PC-9 (cell line): Measurements from ENCODE around the gene CALHM4. TPM values are rescaled to one million over a fixed set of nuclear protein-coding genes. Genes with fewer than 3 reads are reported as not detected.
"Not testable (repeated sequence)": the region's sequence is repeated elsewhere in the genome, so short reads cannot be mapped to it uniquely, and the experiment has no call there.

Experiments used
- BruUV-seq: library from RNA; stranded (reverse); fragments of 400-500 nt; replicated peaks from 2 replicates; lab custom pipeline; 2021; lab: Mats Ljungman, UMichigan
- CTCF ChIA-PET: fragments of 300-600 bp; sonication (Branson Sonifier 250); formaldehyde crosslinking; loops from one replicate; lab custom pipeline; 2022; ENCODE audit warnings: antibody characterized with exemption; lab: Charles Lee
- POLR2A ChIA-PET: fragments of 300-600 bp; sonication (Branson Sonifier 250); formaldehyde crosslinking; loops from one replicate; lab custom pipeline; 2022; ENCODE audit warnings: antibody characterized with exemption; ENCODE audit not compliant: unreplicated experiment; lab: Charles Lee
- DNase-seq, 2 experiments: peaks; one replicate each; pipeline versions ENCODE4 v3.0.0 to v3.0.0-alpha.2; 2015 to 2022; ENCODE audit warnings: mixed read lengths in 1 of 2
- H2AFZ ChIP-seq: fragments of 200-600 bp; sonication (generic); 2 replicates; pipeline ENCODE4 v1.8.1; 2017; ENCODE audit warnings: antibody characterized with exemption
- H3F3A ChIP-seq: fragments of 200-600 bp; sonication (generic); 2 replicates; pipeline ENCODE4 v1.8.1; 2017; ENCODE audit warnings: antibody characterized with exemption, mild to moderate bottlenecking, low read depth; ENCODE audit not compliant: insufficient read depth
- H3K27ac ChIP-seq: fragments of 200-600 bp; sonication (generic); 2 replicates; pipeline ENCODE4 v1.6.1; 2016; ENCODE audit warnings: mixed run types
- H3K27me3 ChIP-seq: fragments of 200-600 bp; sonication (generic); 2 replicates; pipeline ENCODE4 v1.6.1; 2016; ENCODE audit warnings: low read depth, mixed run types; ENCODE audit not compliant: insufficient read depth
- H3K36me3 ChIP-seq: fragments of 200-600 bp; sonication (generic); 2 replicates; pipeline ENCODE4 v1.6.1; 2016; ENCODE audit warnings: low read depth, mixed run types
- H3K4me1 ChIP-seq: fragments of 200-600 bp; sonication (generic); replicated peaks from 2 replicates; pipeline ENCODE4 v1.6.1; 2016; ENCODE audit warnings: mixed run types; ENCODE audit not compliant: insufficient read depth
- H3K4me2 ChIP-seq: fragments of 200-600 bp; sonication (generic); 2 replicates; pipeline ENCODE4 v1.6.1; 2017; ENCODE audit warnings: mixed run types
- H3K4me3 ChIP-seq: fragments of 200-600 bp; sonication (generic); 2 replicates; pipeline ENCODE4 v1.6.1; 2016; ENCODE audit warnings: mixed run types
- H3K79me2 ChIP-seq: fragments of 200-600 bp; sonication (generic); 2 replicates; pipeline ENCODE4 v1.6.1; 2017; ENCODE audit warnings: low read depth, mixed run types
- H3K9me2 ChIP-seq: fragments of 200-600 bp; sonication (generic); 2 replicates; pipeline ENCODE4 v1.8.1; 2017; ENCODE audit warnings: mild to moderate bottlenecking; ENCODE audit not compliant: insufficient read depth
- H3K9me3 ChIP-seq: fragments of 200-600 bp; sonication (generic); 2 replicates; pipeline ENCODE4 v1.8.1; 2016; ENCODE audit warnings: low read depth; ENCODE audit not compliant: insufficient read depth
- H4K20me1 ChIP-seq: fragments of 200-600 bp; sonication (generic); 2 replicates; pipeline ENCODE4 v1.8.1; 2017; ENCODE audit not compliant: insufficient read depth
- EZH2 ChIP-seq: fragments of 200-600 bp; sonication (generic); IDR thresholded peaks from 2 replicates; pipeline ENCODE4 v1.8.0; 2017; ENCODE audit warnings: antibody characterized with exemption, low read depth
- intact Hi-C: fragments of 100-400 bp; cut with micrococcal nuclease; formaldehyde crosslinking; loops from one replicate; pipeline ENCODE4 v1.10.0; 2022; ENCODE audit not compliant: unreplicated experiment
- total RNA-seq: library from RNA; stranded (reverse); gene quantifications from 2 replicates; pipeline ENCODE4 v1.2.3, GENCODE V29; 2021
- TF ChIP-seq, protein P1 (sequence below): fragments of 200-600 bp; sonication (generic); conservative IDR thresholded peaks from 2 replicates; pipeline ENCODE4 v1.6.1; 2017; ENCODE audit warnings: mixed run types, antibody characterized with exemption, mild to moderate bottlenecking, moderate library complexity

CALHM4 gene
- total RNA-seq, 1 experiment from 2014 or later = not detected

DNA sequence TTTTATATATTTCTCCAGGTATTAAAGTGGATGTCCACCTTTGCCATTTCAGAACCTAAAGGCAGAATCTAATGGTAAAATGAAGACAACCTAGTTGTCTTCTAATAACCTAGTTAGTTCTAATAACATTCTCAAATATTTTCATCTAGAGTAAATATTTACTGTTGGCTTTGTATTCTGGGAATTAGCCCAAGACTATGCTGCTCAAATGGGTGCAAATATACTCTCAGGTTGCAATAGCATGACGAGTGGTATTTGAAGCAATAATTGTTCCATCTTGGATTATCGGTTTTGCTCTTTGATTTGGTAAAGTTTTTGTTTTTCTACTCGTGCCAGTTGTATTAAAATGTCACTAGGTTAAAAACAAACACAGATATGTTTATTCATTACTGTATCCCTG is 41.7 kb downstream of the CALHM4 start:
- Histone ChIP-seq H3K27ac (no peak overlapping the region), H3K4me1 (no peaks in the 10 kb centered on the region), H3K4me3 (no peak overlapping the region), H2AFZ (no peak overlapping the region), H3K9me2 (no peaks in the 10 kb centered on the region; the same call in 1 of the 2 replicates), H3F3A (no peaks in the 10 kb centered on the region; the same call in 1 of the 2 replicates), H3K9me3 (no peaks in the 10 kb centered on the region), H3K79me2 (no peaks in the 10 kb centered on the region), H3K27me3 (no peaks in the 10 kb centered on the region), H3K4me2 (no peak overlapping the region), H4K20me1 (no peaks in the 10 kb centered on the region), H3K36me3 (peaks cover 32% of the 10 kb centered on the region; the same call in 1 of the 2 replicates)
- intact Hi-C loops = no loop called here
- DNase-seq = no peak
- POLR2A ChIA-PET = no interaction called here
- CTCF ChIA-PET = no interaction called here
- TF ChIP-seq EZH2 = no peak
- TF ChIP-seq, protein P1, sequence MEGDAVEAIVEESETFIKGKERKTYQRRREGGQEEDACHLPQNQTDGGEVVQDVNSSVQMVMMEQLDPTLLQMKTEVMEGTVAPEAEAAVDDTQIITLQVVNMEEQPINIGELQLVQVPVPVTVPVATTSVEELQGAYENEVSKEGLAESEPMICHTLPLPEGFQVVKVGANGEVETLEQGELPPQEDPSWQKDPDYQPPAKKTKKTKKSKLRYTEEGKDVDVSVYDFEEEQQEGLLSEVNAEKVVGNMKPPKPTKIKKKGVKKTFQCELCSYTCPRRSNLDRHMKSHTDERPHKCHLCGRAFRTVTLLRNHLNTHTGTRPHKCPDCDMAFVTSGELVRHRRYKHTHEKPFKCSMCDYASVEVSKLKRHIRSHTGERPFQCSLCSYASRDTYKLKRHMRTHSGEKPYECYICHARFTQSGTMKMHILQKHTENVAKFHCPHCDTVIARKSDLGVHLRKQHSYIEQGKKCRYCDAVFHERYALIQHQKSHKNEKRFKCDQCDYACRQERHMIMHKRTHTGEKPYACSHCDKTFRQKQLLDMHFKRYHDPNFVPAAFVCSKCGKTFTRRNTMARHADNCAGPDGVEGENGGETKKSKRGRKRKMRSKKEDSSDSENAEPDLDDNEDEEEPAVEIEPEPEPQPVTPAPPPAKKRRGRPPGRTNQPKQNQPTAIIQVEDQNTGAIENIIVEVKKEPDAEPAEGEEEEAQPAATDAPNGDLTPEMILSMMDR = no peak
- no TSS peak for BruUV-seq

DNA sequence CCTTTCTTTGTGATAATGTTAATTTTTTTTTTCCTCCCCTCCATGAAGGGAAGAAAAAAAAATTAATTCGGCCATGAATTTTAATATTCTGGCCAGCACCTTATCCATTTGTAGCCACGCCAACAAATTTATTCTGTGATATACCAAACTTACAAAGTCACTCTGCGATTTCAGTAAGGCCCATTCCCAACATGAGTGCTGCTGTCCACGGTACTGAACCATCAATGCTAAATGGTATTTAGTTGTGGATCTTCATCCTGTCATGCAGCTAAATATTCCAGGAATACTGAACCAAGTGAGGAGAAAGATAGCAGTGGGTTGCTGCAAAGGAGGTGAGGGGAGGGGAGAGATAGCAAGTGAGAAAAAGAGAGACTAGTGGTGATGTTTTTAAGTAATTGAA is 43.3 kb downstream of the CALHM4 start:
- DNase-seq = no peak
- H3K9me3 ChIP-seq = no peaks in the 10 kb centered on the region
- peaks cover 17% of the 10 kb centered on the region; the same call in 1 of the 2 replicates for H3K36me3 ChIP-seq
- ChIA-PET POLR2A (no interaction called here), CTCF (no interaction called here)
- no peak overlapping the region for H3K27ac ChIP-seq
- H2AFZ ChIP-seq = no peak overlapping the region
- H3K79me2 ChIP-seq = no peaks in the 10 kb centered on the region
- H4K20me1 ChIP-seq = no peaks in the 10 kb centered on the region
- intact Hi-C loops = no loop called here
- no peaks in the 10 kb centered on the region for H3K27me3 ChIP-seq
- H3K4me3 ChIP-seq = no peak overlapping the region
- H3K4me1 ChIP-seq = no peaks in the 10 kb centered on the region
- H3F3A ChIP-seq = no peaks in the 10 kb centered on the region
- H3K4me2 ChIP-seq = no peak overlapping the region
- no TSS peak for BruUV-seq
- no peaks in the 10 kb centered on the region; the same call in 1 of the 2 replicates for H3K9me2 ChIP-seq
- TF ChIP-seq, protein P1 = no peak
- no peak for TF ChIP-seq EZH2

DNA sequence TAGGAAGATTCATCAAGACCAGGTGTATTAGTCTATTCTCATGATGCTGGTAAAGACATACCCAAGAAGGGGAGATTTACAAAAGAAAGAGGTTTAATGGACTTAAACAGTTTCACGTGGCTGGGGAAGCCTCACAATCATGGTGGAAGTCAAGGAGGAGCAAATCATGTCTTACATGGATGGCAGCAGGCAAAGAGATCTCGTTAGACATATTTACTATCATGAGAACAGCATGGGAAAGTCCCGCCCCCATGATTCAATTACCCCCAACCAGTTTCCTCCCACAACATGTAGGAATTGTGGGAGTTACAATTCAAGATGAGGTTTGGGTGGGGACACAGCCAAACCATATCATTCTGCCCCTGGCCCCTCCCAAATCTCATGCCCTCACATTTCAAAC is 50.4 kb downstream of the CALHM4 start:
- H3K4me2 ChIP-seq, H3K9me2 ChIP-seq, H3K27ac ChIP-seq, H3K79me2 ChIP-seq, POLR2A ChIA-PET, BruUV-seq, CTCF ChIA-PET, H3K4me1 ChIP-seq, DNase-seq, H3K9me3 ChIP-seq, H4K20me1 ChIP-seq, H3K4me3 ChIP-seq, H3K36me3 ChIP-seq, H3F3A ChIP-seq, intact Hi-C loops, H3K27me3 ChIP-seq, H2AFZ ChIP-seq: not testable (repeated sequence)

DNA sequence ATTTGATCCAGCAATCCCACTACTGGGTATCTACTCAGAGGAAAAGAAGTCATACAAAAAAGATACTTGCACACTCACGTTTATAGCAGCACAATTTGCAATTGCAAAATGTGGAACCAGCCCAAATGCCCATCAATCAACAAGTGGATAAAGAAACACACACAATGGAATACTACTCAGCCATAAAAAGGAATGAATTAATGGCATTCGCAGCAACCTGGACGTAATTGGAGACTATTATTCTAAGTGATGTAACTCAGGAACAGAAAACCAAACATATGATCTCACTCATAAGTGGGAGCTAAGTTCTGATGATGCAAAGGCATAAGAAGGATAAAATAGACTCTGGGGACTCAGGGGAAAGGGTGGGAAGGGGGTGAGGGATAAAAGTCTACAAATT is 51.3 kb downstream of the CALHM4 start:
- CTCF ChIA-PET, H3K27me3 ChIP-seq, BruUV-seq, intact Hi-C loops, H2AFZ ChIP-seq, H3K9me3 ChIP-seq, H3K36me3 ChIP-seq, H3K79me2 ChIP-seq, H3K9me2 ChIP-seq, H3F3A ChIP-seq, DNase-seq, H4K20me1 ChIP-seq, H3K4me2 ChIP-seq, POLR2A ChIA-PET, H3K4me1 ChIP-seq, H3K4me3 ChIP-seq, H3K27ac ChIP-seq: not testable (repeated sequence)
